Hematopoietic multipotent progenitor cell (in vitro differentiated cells): ENCODE measurements around the gene FER. TPM values are rescaled to one million over a fixed set of nuclear protein-coding genes. Genes with fewer than 3 reads are reported as not detected.
"Not testable (repeated sequence)": the region's sequence is repeated elsewhere in the genome, so short reads cannot be mapped to it uniquely, and the experiment has no call there.

ENCODE experiments used
- DNase-seq, 3 donors: peaks; one replicate each; pipeline ENCODE4 v3.0.0-alpha.2; 2011 to 2015; ENCODE audit warnings: low read depth in 2 of 3, low spot score in 2 of 3
- total RNA-seq: library from RNA; depleted of rRNA; stranded (reverse); fragments of >200 nt; gene quantifications from one replicate; pipeline ENCODE4 v1.2.3, GENCODE V29; 2012

Gene FER
- total RNA-seq, 1 donor = 4.3 TPM

GRCh38 chr5:108794349-108794748 is 46.7 kb downstream of the FER start:
- DNase-seq = not testable (repeated sequence)

GRCh38 chr5:108797396-108797795 is 49.7 kb downstream of the FER start:
- no peak for DNase-seq

GRCh38 chr5:108797986-108798385 is 50.3 kb downstream of the FER start:
- DNase-seq = no peak

GRCh38 chr5:108798513-108799265 is 51.0 kb downstream of the FER start:
- DNase-seq = no peak

GRCh38 chr5:108801301-108801700 is 53.6 kb downstream of the FER start:
- no peak for DNase-seq

GRCh38 chr5:108801776-108802175 is 54.1 kb downstream of the FER start:
- no peak for DNase-seq

GRCh38 chr5:108810717-108811116 is 63.0 kb downstream of the FER start:
- no peak for DNase-seq

- no peak for DNase-seq
These were observed 66.0 kb downstream of the FER start for GRCh38 chr5:108813673-108814072.

- no peak for DNase-seq
These were observed 66.9 kb downstream of the FER start for GRCh38 chr5:108814551-108814950.

GRCh38 chr5:108818613-108819272 is 71.0 kb downstream of the FER start:
- DNase-seq = no peak

- no peak for DNase-seq
These were observed 73.3 kb downstream of the FER start for GRCh38 chr5:108820983-108821382.

GRCh38 chr5:108822211-108822947 is 74.7 kb downstream of the FER start:
- DNase-seq = no peak

GRCh38 chr5:108827131-108827530 is 79.4 kb downstream of the FER start:
- DNase-seq = no peak

- no peak for DNase-seq
These were observed 83.1 kb downstream of the FER start for GRCh38 chr5:108830705-108831276.

GRCh38 chr5:108836492-108836891 is 88.8 kb downstream of the FER start:
- DNase-seq = no peak

GRCh38 chr5:108842260-108842941 is 94.7 kb downstream of the FER start:
- not testable (repeated sequence) for DNase-seq

GRCh38 chr5:108851129-108851528 is 103.4 kb downstream of the FER start:
- DNase-seq = not testable (repeated sequence)

GRCh38 chr5:108857905-108858304 is 110.2 kb downstream of the FER start:
- DNase-seq = no peak

GRCh38 chr5:108858959-108859358 is 111.3 kb downstream of the FER start:
- peak in 2 of 3 donors; percentile 9 to 50 for DNase-seq

GRCh38 chr5:108862211-108862610 is 114.5 kb downstream of the FER start:
- no peak for DNase-seq

- not testable (repeated sequence) for DNase-seq
These were observed 118.4 kb downstream of the FER start for GRCh38 chr5:108866097-108866496.
